ENCODE measurements around the gene PIP5K1C.

DNA sequence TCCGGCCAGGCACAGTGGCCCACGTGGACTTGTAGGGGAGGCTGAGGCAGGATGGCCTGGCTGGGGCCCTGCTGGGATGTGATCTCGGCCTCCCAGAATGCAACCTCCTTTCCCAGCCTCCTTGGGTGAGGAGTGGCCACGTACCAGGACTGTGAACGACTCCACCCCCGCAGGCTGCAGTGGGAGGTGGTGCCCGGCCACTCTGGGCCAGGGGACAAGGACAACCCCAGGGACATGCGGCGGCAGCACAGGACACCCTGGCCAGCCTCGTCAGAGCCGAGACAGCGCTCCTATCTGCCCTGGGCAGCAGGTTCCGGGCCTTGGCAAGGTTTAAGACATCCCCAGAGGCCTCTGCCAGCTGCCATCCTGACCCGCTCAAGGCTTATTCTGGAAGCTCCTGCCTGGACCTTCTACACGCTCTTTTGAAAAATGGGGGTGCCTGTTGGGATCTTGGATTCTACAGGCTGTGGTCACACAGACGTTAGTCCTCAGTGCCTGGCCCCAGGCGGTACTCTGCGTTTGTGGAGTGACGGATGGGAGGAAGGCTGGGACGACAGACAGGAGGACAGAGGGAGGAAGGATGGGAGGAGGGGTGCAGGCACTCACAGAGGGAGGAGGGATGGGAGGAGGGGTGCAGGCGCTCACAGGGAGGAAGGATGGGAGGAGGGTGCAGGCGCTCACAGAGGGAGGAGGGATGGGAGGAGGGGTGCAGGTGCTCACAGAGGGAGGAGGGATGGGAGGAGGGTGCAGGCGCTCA lies 53.8 kb downstream of the PIP5K1C start:
- TF ChIP-seq, protein P1, sequence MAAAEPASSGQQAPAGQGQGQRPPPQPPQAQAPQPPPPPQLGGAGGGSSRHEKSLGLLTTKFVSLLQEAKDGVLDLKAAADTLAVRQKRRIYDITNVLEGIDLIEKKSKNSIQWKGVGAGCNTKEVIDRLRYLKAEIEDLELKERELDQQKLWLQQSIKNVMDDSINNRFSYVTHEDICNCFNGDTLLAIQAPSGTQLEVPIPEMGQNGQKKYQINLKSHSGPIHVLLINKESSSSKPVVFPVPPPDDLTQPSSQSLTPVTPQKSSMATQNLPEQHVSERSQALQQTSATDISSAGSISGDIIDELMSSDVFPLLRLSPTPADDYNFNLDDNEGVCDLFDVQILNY (CRISPR knock-in tag; IDR thresholded peaks at IDR 0.05) = no peak
- TF ChIP-seq CEBPB (tag; IDR thresholded peaks at IDR 0.05) = no peak
- no peak for TF ChIP-seq CBFB (CRISPR knock-in tag; IDR thresholded peaks at IDR 0.05)
- TF ChIP-seq, protein P2, sequence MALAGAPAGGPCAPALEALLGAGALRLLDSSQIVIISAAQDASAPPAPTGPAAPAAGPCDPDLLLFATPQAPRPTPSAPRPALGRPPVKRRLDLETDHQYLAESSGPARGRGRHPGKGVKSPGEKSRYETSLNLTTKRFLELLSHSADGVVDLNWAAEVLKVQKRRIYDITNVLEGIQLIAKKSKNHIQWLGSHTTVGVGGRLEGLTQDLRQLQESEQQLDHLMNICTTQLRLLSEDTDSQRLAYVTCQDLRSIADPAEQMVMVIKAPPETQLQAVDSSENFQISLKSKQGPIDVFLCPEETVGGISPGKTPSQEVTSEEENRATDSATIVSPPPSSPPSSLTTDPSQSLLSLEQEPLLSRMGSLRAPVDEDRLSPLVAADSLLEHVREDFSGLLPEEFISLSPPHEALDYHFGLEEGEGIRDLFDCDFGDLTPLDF (CRISPR knock-in tag; IDR thresholded peaks at IDR 0.05) = no peak
- TF ChIP-seq, protein P3, sequence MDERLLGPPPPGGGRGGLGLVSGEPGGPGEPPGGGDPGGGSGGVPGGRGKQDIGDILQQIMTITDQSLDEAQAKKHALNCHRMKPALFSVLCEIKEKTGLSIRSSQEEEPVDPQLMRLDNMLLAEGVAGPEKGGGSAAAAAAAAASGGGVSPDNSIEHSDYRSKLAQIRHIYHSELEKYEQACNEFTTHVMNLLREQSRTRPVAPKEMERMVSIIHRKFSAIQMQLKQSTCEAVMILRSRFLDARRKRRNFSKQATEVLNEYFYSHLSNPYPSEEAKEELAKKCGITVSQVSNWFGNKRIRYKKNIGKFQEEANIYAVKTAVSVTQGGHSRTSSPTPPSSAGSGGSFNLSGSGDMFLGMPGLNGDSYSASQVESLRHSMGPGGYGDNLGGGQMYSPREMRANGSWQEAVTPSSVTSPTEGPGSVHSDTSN (CRISPR knock-in tag; IDR thresholded peaks at IDR 0.05; ENCODE audit: low read depth) = no peak
- TF ChIP-seq, protein P3 (tag; conservative IDR thresholded peaks at IDR 0.05; ENCODE audit: low read depth) = no peak
- no peak for TF ChIP-seq SMARCC2 (IDR thresholded peaks at IDR 0.05; ENCODE audit: low read depth)
